ENCODE measurements around the gene WNT5A.
A peak's percentile ranks its signal among the peaks of the same experiment; 100 is the strongest.

Gene WNT5A

GRCh38 chr3:55442861-55443260 is 44.2 kb downstream of the WNT5A start:
- no peak for DNase-seq

DNA sequence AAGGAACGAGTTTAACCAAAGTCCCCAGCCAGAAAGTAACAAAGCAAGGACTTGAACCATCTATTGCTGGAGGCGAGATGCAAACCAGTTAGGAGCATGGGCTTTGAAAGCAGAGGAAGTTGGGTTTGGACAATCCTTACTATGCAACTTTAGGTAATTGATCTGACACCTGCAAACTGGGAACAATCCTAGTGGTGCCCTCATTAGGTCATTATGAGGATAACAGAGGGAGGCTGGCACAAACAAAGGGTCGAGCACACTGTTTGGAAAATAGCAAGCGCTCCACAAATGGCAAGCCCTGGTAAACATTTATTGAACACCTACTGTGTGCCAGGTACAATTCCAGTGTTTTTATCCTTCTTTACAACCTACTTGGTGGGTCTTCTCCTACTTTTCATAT is 45.6 kb downstream of the WNT5A start:
- DNase-seq: no peak

DNA sequence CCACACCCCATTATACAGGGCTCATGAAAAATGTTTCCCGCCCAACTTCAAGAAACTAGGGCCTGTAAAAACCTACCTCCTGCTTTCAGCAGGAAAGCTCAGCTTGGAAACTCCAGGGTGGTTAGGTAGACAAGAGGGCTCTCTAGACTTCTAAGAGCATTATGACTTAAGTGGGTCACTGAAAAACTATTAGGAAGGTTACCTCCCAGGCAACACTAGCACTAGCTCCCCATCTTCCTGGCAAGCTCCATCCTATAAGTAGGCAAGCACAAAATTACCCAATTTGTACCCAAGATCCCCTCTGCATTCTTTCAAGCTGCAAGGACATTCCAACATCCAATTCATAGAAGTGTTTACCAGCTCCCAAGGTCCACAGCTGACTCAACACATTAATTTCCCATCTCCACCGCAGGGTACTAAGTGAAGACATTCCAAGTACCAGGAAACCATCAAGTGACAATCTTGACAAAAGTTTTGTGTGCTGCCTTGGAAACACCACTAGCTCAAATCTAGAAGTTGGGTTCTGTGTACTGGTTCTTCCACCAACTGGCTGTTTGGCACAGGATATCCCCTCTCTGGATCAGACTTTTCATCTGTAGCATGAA is 46.9 kb downstream of the WNT5A start:
- DNase-seq: no peak

GRCh38 chr3:55439657-55440056 is 47.4 kb downstream of the WNT5A start:
- DNase-seq: no peak

DNA sequence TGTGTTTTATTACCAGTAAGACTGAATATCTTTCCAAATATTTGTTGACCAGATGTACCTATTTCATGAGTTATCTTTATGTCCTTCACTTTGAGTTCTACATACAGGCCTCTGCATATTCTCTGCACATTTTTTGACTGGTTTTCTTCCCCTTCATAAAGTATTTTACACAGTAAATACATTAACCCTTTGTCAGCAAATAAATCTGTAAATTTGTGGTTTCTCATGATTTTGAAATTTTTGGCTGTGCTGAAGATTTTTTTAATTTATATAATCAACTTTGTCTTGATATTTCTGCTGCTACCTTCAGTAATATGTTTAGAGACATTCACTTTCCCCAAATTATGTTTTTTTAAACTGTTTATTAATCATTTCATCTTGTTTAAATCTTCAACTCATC is 50.5 kb downstream of the WNT5A start:
- no peak for DNase-seq

- no peak for DNase-seq
Observed at GRCh38 chr3:55435491-55435890, 51.6 kb downstream of the WNT5A start.

DNA sequence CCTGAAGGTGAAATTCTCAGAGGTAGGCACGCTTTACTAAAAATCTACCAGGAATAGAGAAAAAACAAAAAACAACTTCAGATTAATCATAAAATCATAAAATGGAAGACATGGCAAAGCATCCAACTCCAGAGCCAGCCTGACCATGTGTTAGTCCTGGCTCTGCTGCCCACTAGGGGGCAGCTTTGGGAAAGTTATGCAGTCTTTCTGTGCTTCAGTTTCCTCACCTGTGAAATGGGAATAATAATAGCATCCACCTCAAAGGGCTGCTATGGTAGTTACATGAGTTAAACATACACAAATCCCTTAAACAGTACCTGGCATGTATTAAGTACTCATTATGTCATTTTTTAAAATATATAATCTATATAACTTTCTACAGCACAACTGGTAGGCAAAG is 52.3 kb downstream of the WNT5A start:
- DNase-seq: no peak

GRCh38 chr3:55431041-55431440 is 56.1 kb downstream of the WNT5A start:
- DNase-seq: no peak

DNA sequence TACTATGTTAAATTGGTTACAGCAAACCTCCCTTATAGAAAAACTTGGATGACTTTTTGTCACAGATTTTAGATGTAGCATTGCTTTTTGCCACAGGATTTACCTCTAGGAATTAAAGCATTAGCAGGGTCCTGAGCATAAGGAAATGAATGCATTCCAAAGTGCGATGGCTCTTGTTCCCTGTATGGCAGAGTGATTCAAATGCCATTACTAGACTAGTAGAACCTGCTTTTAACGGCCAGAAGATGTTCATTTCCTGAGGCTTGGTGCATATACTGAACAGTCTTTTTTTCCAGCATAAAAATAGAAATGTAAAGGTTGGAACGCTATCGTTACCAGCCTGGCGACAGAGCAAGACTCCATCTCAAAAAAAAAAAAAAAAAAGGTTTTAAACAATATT is 59.4 kb downstream of the WNT5A start:
- DNase-seq: no peak

GRCh38 chr3:55426486-55426885 is 60.6 kb downstream of the WNT5A start:
- DNase-seq: no peak

- DNase-seq: no peak
Observed at GRCh38 chr3:55423782-55424181, 63.3 kb downstream of the WNT5A start.

DNA sequence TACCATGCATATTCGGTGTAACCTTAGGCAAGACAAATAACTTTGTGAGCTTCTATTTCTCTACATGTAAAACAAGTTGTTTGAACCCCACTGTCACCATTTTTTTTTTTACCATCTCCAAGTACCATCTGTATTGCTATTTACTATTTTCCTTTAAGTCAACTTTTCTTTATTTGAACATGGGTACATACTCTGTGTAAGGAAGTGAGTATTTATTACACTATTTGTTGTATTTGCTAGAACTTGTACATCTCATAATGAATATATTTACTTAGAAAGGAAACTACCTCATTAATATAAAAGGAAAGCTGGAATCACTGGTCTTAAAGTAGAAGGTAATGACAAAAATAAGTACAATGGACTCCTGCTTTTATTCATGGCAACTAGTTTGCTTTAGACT is 69.9 kb downstream of the WNT5A start:
- no peak for DNase-seq

GRCh38 chr3:55416331-55416821 is 70.7 kb downstream of the WNT5A start:
- peak; percentile 69 for DNase-seq
